Adrenal gland (tissue), 5 donors: Measurements from ENCODE around the gene PI16.

Source experiments
- POLR2A ChIP-seq, 2 donors: fragments of 450-650 bp; IDR thresholded peaks; one replicate each; pipeline ENCODE4 v1.6.1; 2017; ENCODE audit warnings: antibody characterized with exemption in 2 of 2, mild to moderate bottlenecking in 2 of 2, moderate library complexity in 1 of 2
- TF ChIP-seq, protein P1 (sequence below), 6 experiments: fragments of 450-650 bp in 4 of 6; fragments of 200-600 bp in 2 of 6; sonication (generic) in 1 of 6; IDR thresholded peaks; 1 replicate in 5 of 6; 2 replicates in 1 of 6; pipeline versions ENCODE4 v1.5.1 to v1.8.0; 2016 to 2021; ENCODE audit warnings: antibody characterized with exemption in 6 of 6, mild to moderate bottlenecking in 2 of 6, moderate library complexity in 1 of 6
- donor health status: DM: no; HTN: no; CAD: no.

DNA sequence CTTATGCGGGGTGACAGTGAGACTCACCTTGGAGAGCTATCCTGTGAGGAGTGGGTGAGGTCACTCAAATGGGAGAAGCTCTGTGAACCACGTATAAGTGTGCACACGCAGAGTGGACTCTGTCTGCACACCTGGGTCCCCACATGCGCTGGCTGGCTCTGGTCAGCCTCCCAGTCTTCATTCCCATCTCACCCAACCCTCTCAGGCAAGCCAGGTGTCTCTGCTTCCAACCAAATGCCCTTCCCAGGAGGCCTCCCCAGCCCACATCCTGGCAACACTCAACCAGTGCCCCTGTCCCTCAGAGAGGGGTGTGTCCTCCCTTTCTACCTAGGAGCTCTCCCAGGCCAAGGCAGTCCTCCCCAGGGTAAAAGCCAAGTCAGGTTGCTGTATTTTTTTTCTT lies 8.0 kb upstream of the PI16 start:
- TF ChIP-seq, protein P1, sequence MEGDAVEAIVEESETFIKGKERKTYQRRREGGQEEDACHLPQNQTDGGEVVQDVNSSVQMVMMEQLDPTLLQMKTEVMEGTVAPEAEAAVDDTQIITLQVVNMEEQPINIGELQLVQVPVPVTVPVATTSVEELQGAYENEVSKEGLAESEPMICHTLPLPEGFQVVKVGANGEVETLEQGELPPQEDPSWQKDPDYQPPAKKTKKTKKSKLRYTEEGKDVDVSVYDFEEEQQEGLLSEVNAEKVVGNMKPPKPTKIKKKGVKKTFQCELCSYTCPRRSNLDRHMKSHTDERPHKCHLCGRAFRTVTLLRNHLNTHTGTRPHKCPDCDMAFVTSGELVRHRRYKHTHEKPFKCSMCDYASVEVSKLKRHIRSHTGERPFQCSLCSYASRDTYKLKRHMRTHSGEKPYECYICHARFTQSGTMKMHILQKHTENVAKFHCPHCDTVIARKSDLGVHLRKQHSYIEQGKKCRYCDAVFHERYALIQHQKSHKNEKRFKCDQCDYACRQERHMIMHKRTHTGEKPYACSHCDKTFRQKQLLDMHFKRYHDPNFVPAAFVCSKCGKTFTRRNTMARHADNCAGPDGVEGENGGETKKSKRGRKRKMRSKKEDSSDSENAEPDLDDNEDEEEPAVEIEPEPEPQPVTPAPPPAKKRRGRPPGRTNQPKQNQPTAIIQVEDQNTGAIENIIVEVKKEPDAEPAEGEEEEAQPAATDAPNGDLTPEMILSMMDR (IDR thresholded peaks at IDR 0.05): no peak
- no peak for TF ChIP-seq POLR2A (IDR thresholded peaks at IDR 0.05)
